GM12878 (cell line): ENCODE results near the gene CACNA2D4. TPM values are rescaled to one million over a fixed set of nuclear protein-coding genes. Genes with fewer than 3 reads are reported as not detected.

Experiments
- CBFB ChIP-seq: IDR thresholded peaks from 2 replicates; pipeline ENCODE4 v1.6.1; 2016; ENCODE audit warnings: antibody characterized with exemption, low read depth
- ETV6 ChIP-seq, 2 experiments: fragments of 450-650 bp in 1 of 2; IDR thresholded peaks in 1 of 2; conservative IDR thresholded peaks in 1 of 2; 2 replicates each; pipeline ENCODE4 v1.6.1; 2014; ENCODE audit warnings: antibody characterized with exemption in 1 of 2, borderline replicate concordance in 1 of 2, low read depth in 1 of 2, mild to moderate bottlenecking in 1 of 2, moderate library complexity in 1 of 2
- GABPA ChIP-seq: IDR thresholded peaks from 2 replicates; pipeline ENCODE4 v1.6.1; 2014; ENCODE audit warnings: antibody characterized with exemption, low read depth, mild to moderate bottlenecking, inconsistent platforms
- JUNB ChIP-seq: IDR thresholded peaks from 2 replicates; pipeline ENCODE4 v1.6.1; 2016; ENCODE audit warnings: antibody characterized with exemption, mild to moderate bottlenecking
- MTA2 ChIP-seq: fragments of 450-650 bp; IDR thresholded peaks from 2 replicates; pipeline ENCODE4 v1.6.1; 2016; ENCODE audit warnings: low read depth, mild to moderate bottlenecking, moderate library complexity
- MTA3 ChIP-seq: IDR thresholded peaks from 2 replicates; pipeline ENCODE4 v1.6.1; 2012; ENCODE audit warnings: low read length, inconsistent platforms, borderline replicate concordance
- POLR2A ChIP-seq: IDR thresholded peaks from 2 replicates; pipeline ENCODE4 v1.6.1; 2011; ENCODE audit warnings: low read depth, mild to moderate bottlenecking, low read length
- RAD51 ChIP-seq: fragments of 450-650 bp; IDR thresholded peaks from 2 replicates; pipeline ENCODE4 v1.6.1; 2016; ENCODE audit warnings: moderate library complexity, mild to moderate bottlenecking, inconsistent platforms
- YY1 ChIP-seq: IDR thresholded peaks from 2 replicates; pipeline ENCODE4 v1.6.1; 2011; ENCODE audit warnings: low read depth, mild to moderate bottlenecking, low read length
- ZNF207 ChIP-seq: fragments of 450-650 bp; IDR thresholded peaks from 2 replicates; pipeline ENCODE4 v1.6.1; 2014; ENCODE audit warnings: antibody characterized with exemption, mild to moderate bottlenecking, borderline replicate concordance
- ZNF274 ChIP-seq: IDR thresholded peaks from one replicate; pipeline ENCODE4 v1.8.0; 2011; ENCODE audit not compliant: insufficient read length, insufficient read depth
- polyA plus RNA-seq, 11 experiments: library from polyadenylated mRNA; depleted of rRNA in 4 of 11; unstranded in 6 of 11; stranded (reverse) in 5 of 11; fragments of >200 nt; fragmentation: Nextera tagmentation in 4 of 11; fragmentation: Illumina TruSeq in 1 of 11; extraction: Ambion mirVana in 4 of 11; extraction: Trizol in 1 of 11; gene quantifications; 1 replicate in 1 of 11; 2 replicates in 10 of 11; pipeline versions ENCODE4 v1.2.1 to v1.2.3, GENCODE V29; 2011 to 2016; ENCODE audit warnings: inconsistent platforms in 2 of 11, missing spikeins in 2 of 11, low read depth in 1 of 11
- total RNA-seq, 4 experiments: library from RNA; depleted of rRNA in 3 of 4; stranded (reverse); fragments of >200 nt in 3 of 4; fragmentation: Illumina TruSeq in 1 of 4; extraction: Trizol in 1 of 4; gene quantifications; 2 replicates each; pipeline versions ENCODE4 v1.2.1 to v1.2.3, GENCODE V29; 2013 to 2021
- TF ChIP-seq, protein P1 (sequence below): fragments of 450-650 bp; IDR thresholded peaks from 2 replicates; pipeline ENCODE4 v1.6.1; 2016; ENCODE audit warnings: mild to moderate bottlenecking, moderate library complexity, borderline replicate concordance
- TF ChIP-seq, protein P2 (sequence below): IDR thresholded peaks from 2 replicates; pipeline ENCODE4 v1.6.1; 2011; ENCODE audit warnings: mild to moderate bottlenecking, low read depth, low read length, moderate library complexity; ENCODE audit not compliant: insufficient replicate concordance
- TF ChIP-seq, protein P3 (sequence below): fragments of 450-650 bp; IDR thresholded peaks from 2 replicates; pipeline ENCODE4 v1.6.1; 2017; ENCODE audit warnings: antibody characterized with exemption, mild to moderate bottlenecking, moderate library complexity
- TF ChIP-seq, protein P4 (sequence below): fragments of 450-650 bp; IDR thresholded peaks from 2 replicates; pipeline ENCODE4 v1.6.1; 2016; ENCODE audit warnings: mild to moderate bottlenecking
- TF ChIP-seq, protein P5 (sequence below): fragments of 150-350 bp; IDR thresholded peaks from 2 replicates; pipeline ENCODE4 v1.6.1; 2014; ENCODE audit warnings: mild to moderate bottlenecking, low read depth, low read length
- TF ChIP-seq, protein P6 (sequence below): IDR thresholded peaks from 2 replicates; pipeline ENCODE4 v1.6.1; 2012; ENCODE audit warnings: low read depth, low read length, improper control_type of control experiment

CACNA2D4 gene
- total and polyA plus RNA-seq, 10 of the 15 experiments (the other 5 are each of a cell fraction or from before 2014, with no cell fraction given), result 0.03 to 1.0 (median 0.65) TPM

DNA sequence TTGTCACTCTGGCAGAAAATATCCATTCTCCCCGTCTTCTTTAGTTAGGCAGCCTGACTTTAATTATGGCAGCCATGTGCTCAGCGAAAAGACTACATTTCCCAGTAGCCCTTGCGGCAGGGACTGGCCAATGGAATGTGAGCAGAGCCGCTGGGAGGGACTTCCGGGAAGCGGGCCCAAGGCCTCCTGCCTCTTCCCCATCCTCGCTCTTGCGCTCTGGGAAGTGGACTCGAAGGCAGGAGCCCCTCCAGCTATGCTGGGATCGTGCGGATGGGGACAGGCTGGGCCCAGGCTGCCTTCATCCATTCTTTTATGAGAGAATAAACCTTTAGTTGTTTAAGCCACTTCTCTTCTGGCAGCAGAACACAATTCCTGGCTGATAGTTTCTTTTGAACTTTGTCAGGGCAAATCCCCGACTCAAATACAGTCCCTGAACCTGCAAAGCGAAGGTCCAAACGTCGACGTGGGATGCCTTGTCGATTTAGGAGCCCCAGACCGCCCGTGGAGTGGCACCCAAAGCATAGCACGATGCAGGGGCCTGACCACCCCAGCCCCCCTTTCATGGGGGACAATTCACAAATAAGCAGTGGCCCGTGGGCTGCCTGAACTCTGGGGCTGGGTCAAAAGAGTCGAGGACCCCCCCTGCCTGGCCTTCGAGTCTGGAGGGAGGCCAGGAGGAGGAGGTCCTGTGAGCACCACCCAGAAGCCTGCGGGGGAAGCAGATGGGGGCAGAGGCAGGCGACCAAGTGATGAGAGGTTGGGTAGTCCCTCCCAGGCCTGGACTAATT, 113.7 kb downstream of the CACNA2D4 start (continued):
- TF ChIP-seq, protein P1, sequence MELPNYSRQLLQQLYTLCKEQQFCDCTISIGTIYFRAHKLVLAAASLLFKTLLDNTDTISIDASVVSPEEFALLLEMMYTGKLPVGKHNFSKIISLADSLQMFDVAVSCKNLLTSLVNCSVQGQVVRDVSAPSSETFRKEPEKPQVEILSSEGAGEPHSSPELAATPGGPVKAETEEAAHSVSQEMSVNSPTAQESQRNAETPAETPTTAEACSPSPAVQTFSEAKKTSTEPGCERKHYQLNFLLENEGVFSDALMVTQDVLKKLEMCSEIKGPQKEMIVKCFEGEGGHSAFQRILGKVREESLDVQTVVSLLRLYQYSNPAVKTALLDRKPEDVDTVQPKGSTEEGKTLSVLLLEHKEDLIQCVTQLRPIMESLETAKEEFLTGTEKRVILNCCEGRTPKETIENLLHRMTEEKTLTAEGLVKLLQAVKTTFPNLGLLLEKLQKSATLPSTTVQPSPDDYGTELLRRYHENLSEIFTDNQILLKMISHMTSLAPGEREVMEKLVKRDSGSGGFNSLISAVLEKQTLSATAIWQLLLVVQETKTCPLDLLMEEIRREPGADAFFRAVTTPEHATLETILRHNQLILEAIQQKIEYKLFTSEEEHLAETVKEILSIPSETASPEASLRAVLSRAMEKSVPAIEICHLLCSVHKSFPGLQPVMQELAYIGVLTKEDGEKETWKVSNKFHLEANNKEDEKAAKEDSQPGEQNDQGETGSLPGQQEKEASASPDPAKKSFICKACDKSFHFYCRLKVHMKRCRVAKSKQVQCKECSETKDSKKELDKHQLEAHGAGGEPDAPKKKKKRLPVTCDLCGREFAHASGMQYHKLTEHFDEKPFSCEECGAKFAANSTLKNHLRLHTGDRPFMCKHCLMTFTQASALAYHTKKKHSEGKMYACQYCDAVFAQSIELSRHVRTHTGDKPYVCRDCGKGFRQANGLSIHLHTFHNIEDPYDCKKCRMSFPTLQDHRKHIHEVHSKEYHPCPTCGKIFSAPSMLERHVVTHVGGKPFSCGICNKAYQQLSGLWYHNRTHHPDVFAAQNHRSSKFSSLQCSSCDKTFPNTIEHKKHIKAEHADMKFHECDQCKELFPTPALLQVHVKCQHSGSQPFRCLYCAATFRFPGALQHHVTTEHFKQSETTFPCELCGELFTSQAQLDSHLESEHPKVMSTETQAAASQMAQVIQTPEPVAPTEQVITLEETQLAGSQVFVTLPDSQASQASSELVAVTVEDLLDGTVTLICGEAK, result peak; percentile 87
- TF ChIP-seq, protein P2, sequence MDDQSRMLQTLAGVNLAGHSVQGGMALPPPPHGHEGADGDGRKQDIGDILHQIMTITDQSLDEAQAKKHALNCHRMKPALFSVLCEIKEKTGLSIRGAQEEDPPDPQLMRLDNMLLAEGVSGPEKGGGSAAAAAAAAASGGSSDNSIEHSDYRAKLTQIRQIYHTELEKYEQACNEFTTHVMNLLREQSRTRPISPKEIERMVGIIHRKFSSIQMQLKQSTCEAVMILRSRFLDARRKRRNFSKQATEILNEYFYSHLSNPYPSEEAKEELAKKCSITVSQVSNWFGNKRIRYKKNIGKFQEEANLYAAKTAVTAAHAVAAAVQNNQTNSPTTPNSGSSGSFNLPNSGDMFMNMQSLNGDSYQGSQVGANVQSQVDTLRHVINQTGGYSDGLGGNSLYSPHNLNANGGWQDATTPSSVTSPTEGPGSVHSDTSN, result no peak
- no peak for TF ChIP-seq MTA3
- peak; percentile 97 for TF ChIP-seq YY1
- TF ChIP-seq, protein P3, sequence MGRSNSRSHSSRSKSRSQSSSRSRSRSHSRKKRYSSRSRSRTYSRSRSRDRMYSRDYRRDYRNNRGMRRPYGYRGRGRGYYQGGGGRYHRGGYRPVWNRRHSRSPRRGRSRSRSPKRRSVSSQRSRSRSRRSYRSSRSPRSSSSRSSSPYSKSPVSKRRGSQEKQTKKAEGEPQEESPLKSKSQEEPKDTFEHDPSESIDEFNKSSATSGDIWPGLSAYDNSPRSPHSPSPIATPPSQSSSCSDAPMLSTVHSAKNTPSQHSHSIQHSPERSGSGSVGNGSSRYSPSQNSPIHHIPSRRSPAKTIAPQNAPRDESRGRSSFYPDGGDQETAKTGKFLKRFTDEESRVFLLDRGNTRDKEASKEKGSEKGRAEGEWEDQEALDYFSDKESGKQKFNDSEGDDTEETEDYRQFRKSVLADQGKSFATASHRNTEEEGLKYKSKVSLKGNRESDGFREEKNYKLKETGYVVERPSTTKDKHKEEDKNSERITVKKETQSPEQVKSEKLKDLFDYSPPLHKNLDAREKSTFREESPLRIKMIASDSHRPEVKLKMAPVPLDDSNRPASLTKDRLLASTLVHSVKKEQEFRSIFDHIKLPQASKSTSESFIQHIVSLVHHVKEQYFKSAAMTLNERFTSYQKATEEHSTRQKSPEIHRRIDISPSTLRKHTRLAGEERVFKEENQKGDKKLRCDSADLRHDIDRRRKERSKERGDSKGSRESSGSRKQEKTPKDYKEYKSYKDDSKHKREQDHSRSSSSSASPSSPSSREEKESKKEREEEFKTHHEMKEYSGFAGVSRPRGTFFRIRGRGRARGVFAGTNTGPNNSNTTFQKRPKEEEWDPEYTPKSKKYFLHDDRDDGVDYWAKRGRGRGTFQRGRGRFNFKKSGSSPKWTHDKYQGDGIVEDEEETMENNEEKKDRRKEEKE, result no peak
- no peak for TF ChIP-seq ETV6 (conservative IDR thresholded peaks at IDR 0.05 in 1 of 2, IDR thresholded peaks at IDR 0.05 in 1 of 2; ENCODE audit: borderline replicate concordance in 1 of 2, low read depth in 1 of 2)
- no peak for TF ChIP-seq CBFB
- TF ChIP-seq JUNB, result no peak
- TF ChIP-seq, protein P4, sequence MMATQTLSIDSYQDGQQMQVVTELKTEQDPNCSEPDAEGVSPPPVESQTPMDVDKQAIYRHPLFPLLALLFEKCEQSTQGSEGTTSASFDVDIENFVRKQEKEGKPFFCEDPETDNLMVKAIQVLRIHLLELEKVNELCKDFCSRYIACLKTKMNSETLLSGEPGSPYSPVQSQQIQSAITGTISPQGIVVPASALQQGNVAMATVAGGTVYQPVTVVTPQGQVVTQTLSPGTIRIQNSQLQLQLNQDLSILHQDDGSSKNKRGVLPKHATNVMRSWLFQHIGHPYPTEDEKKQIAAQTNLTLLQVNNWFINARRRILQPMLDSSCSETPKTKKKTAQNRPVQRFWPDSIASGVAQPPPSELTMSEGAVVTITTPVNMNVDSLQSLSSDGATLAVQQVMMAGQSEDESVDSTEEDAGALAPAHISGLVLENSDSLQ, result no peak
- 0 out of 2 replicates have a peak, but pooled peaks have one; percentile 19 for TF ChIP-seq RAD51
- peak; percentile 93 for TF ChIP-seq GABPA
- TF ChIP-seq, protein P5, sequence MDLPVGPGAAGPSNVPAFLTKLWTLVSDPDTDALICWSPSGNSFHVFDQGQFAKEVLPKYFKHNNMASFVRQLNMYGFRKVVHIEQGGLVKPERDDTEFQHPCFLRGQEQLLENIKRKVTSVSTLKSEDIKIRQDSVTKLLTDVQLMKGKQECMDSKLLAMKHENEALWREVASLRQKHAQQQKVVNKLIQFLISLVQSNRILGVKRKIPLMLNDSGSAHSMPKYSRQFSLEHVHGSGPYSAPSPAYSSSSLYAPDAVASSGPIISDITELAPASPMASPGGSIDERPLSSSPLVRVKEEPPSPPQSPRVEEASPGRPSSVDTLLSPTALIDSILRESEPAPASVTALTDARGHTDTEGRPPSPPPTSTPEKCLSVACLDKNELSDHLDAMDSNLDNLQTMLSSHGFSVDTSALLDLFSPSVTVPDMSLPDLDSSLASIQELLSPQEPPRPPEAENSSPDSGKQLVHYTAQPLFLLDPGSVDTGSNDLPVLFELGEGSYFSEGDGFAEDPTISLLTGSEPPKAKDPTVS, result no peak
- TF ChIP-seq MTA2, result no peak
- TF ChIP-seq POLR2A, result peak; percentile 66
- no peak for TF ChIP-seq ZNF207
- TF ChIP-seq ZNF274, result no peak
- TF ChIP-seq, protein P6, sequence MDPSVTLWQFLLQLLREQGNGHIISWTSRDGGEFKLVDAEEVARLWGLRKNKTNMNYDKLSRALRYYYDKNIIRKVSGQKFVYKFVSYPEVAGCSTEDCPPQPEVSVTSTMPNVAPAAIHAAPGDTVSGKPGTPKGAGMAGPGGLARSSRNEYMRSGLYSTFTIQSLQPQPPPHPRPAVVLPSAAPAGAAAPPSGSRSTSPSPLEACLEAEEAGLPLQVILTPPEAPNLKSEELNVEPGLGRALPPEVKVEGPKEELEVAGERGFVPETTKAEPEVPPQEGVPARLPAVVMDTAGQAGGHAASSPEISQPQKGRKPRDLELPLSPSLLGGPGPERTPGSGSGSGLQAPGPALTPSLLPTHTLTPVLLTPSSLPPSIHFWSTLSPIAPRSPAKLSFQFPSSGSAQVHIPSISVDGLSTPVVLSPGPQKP, result peak; percentile 61; the same call in 1 of the 2 replicates
